ENCODE results near the gene WTIP. TPM values are rescaled to one million over a fixed set of nuclear protein-coding genes. Genes with fewer than 3 reads are reported as not detected.
"Not testable (repeated sequence)": the region's sequence is repeated elsewhere in the genome, so short reads cannot be mapped to it uniquely, and the experiment has no call there.

Gene WTIP
- total RNA-seq, 4 donors from 2014 or later = 14.1 to 22.1 (median 16.7) TPM

GRCh38 chr19:34454091-34454490 lies 27.5 kb upstream of the WTIP start:
- no peaks in the 10 kb centered on the region for H3K4me1 ChIP-seq
- intact Hi-C loops (cut with DNase I) = no loop called here
- TF ChIP-seq POLR2A (IDR thresholded peaks at IDR 0.05) = no peak
- TF ChIP-seq, protein P1, sequence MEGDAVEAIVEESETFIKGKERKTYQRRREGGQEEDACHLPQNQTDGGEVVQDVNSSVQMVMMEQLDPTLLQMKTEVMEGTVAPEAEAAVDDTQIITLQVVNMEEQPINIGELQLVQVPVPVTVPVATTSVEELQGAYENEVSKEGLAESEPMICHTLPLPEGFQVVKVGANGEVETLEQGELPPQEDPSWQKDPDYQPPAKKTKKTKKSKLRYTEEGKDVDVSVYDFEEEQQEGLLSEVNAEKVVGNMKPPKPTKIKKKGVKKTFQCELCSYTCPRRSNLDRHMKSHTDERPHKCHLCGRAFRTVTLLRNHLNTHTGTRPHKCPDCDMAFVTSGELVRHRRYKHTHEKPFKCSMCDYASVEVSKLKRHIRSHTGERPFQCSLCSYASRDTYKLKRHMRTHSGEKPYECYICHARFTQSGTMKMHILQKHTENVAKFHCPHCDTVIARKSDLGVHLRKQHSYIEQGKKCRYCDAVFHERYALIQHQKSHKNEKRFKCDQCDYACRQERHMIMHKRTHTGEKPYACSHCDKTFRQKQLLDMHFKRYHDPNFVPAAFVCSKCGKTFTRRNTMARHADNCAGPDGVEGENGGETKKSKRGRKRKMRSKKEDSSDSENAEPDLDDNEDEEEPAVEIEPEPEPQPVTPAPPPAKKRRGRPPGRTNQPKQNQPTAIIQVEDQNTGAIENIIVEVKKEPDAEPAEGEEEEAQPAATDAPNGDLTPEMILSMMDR (IDR thresholded peaks at IDR 0.05) = no peak
- no peaks in the 10 kb centered on the region for H3K27me3 ChIP-seq
- H3K9me3 ChIP-seq = no peaks in the 10 kb centered on the region
- DNase-seq = no peak
- peaks cover 30 to 56% of the 10 kb centered on the region in 2 donors for H3K36me3 ChIP-seq
- no peak overlapping the region for H3K4me3 ChIP-seq (replicated peaks in 1 of 3)
- H3K27ac ChIP-seq = no peak overlapping the region
- WGBS, 2 donors = 85 to 95% methylated on average over 2 of the region's 2 CpGs

DNA sequence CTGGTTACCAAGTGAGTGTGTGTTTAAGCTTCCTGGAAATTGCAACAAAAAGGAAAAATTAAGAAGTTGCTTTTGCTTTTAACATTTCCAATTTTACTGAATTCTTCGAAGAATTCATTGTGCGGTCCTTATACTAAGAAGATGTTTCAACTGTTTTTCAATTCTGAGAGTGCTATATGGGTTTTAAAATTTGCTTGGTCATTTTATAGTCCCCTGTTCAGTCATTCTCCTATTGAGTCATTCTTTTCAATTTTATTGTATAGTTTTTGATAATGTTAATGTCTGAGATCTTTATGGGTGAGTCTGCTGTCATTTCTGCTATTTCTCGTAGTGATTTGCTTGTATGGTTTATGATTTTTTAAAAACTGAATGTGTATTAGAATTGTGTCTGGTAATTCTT lies 26.9 kb upstream of the WTIP start:
- Histone ChIP-seq H3K4me1 (no peaks in the 10 kb centered on the region), H3K27me3 (no peaks in the 10 kb centered on the region), H3K36me3 (peaks cover 31 to 56% of the 10 kb centered on the region in 2 donors), H3K4me3 (replicated peaks in 1 of 3) (no peak overlapping the region), H3K9me3 (no peaks in the 10 kb centered on the region), H3K27ac (no peak overlapping the region)
- intact Hi-C loops (cut with DNase I) = no loop called here
- TF ChIP-seq POLR2A (IDR thresholded peaks at IDR 0.05) = no peak
- TF ChIP-seq, protein P1 (IDR thresholded peaks at IDR 0.05) = no peak
- no peak for DNase-seq
- 93 to 96% methylated on average over 3 of the region's 3 CpGs for WGBS, 2 donors

GRCh38 chr19:34455783-34456480 lies 25.6 kb upstream of the WTIP start:
- H3K4me1 ChIP-seq; H3K4me3 ChIP-seq (replicated peaks in 1 of 3); H3K27me3 ChIP-seq; H3K27ac ChIP-seq; DNase-seq; intact Hi-C loops (cut with DNase I); H3K9me3 ChIP-seq: not testable (repeated sequence)
- peaks cover 35 to 56% of the 10 kb centered on the region in 2 donors for H3K36me3 ChIP-seq
- WGBS, 2 donors = 90 to 96% methylated on average over 17 of the region's 17 CpGs

GRCh38 chr19:34457446-34457845 lies 24.1 kb upstream of the WTIP start:
- Histone ChIP-seq H3K9me3 (no peaks in the 10 kb centered on the region), H3K4me1 (no peaks in the 10 kb centered on the region), H3K27ac (no peak overlapping the region), H3K4me3 (replicated peaks in 1 of 3) (no peak overlapping the region), H3K27me3 (no peaks in the 10 kb centered on the region), H3K36me3 (peaks cover 43 to 62% of the 10 kb centered on the region in 2 donors)
- WGBS, 2 donors = 62 to 82% methylated on average over 4 of the region's 4 CpGs
- intact Hi-C loops (cut with DNase I) = no loop called here
- TF ChIP-seq, protein P1 (IDR thresholded peaks at IDR 0.05) = no peak
- TF ChIP-seq POLR2A (IDR thresholded peaks at IDR 0.05) = no peak
- no peak for DNase-seq

GRCh38 chr19:34458677-34459076 lies 22.9 kb upstream of the WTIP start:
- Histone ChIP-seq H3K27ac (no peak overlapping the region), H3K4me3 (replicated peaks in 1 of 3) (no peak overlapping the region), H3K9me3 (no peaks in the 10 kb centered on the region), H3K27me3 (no peaks in the 10 kb centered on the region), H3K4me1 (no peaks in the 10 kb centered on the region), H3K36me3 (peaks cover 56 to 66% of the 10 kb centered on the region in 2 donors)
- WGBS, 2 donors = 91 to 94% methylated on average over 5 of the region's 5 CpGs
- TF ChIP-seq, protein P1 (IDR thresholded peaks at IDR 0.05) = no peak
- no peak for TF ChIP-seq POLR2A (IDR thresholded peaks at IDR 0.05)
- no peak for DNase-seq
- intact Hi-C loops (cut with DNase I) = no loop called here

Data from thyroid gland (tissue), 4 donors.